HepG2 (cell line): ENCODE data around the gene KAZN.

ENCODE experiments used
- CEBPB ChIP-seq: IDR thresholded peaks from 2 replicates; pipeline ENCODE4 v1.6.1; 2011; ENCODE audit warnings: low read depth, low read length, improper control_type of control experiment, borderline replicate concordance
- CTCF ChIP-seq: sonication (generic); formaldehyde crosslinking; IDR thresholded peaks from 2 replicates; pipeline ENCODE4 v1.5.0; 2020; ENCODE audit warnings: mild to moderate bottlenecking, missing genetic modification reagents, moderate library complexity
- EZH2 ChIP-seq: conservative IDR thresholded peaks from 2 replicates; pipeline ENCODE4 v1.6.1; 2012; ENCODE audit warnings: mild to moderate bottlenecking, low read depth, low read length, moderate library complexity
- FIP1L1 ChIP-seq: fragments of 200-400 bp; formaldehyde crosslinking; IDR thresholded peaks from 2 replicates; pipeline ENCODE4 v1.6.1; 2018; ENCODE audit warnings: low read depth, mild to moderate bottlenecking, low read length, moderate library complexity, borderline replicate concordance; ENCODE audit not compliant: insufficient read depth
- MATR3 ChIP-seq: sonication (generic); formaldehyde crosslinking; IDR thresholded peaks from 2 replicates; pipeline ENCODE4 v1.4.0; 2020; ENCODE audit warnings: missing genetic modification reagents
- MXD3 ChIP-seq: IDR thresholded peaks from 2 replicates; pipeline ENCODE4 v1.6.1; 2016; ENCODE audit warnings: mild to moderate bottlenecking, missing biosample characterization, missing genetic modification reagents
- NCOA5 ChIP-seq: sonication (generic); formaldehyde crosslinking; IDR thresholded peaks from 2 replicates; pipeline ENCODE4 v1.4.0; 2020; ENCODE audit warnings: missing genetic modification reagents
- RBM39 ChIP-seq: fragments of 200-400 bp; formaldehyde crosslinking; IDR thresholded peaks from one replicate; pipeline ENCODE4 v1.6.1; 2018; ENCODE audit warnings: antibody characterized with exemption, mild to moderate bottlenecking, low read depth, low read length; ENCODE audit not compliant: poor library complexity, severe bottlenecking
- RELA ChIP-seq: sonication (generic); formaldehyde crosslinking; IDR thresholded peaks from 2 replicates; pipeline ENCODE4 v1.4.0; 2020; ENCODE audit warnings: missing genetic modification reagents
- USF2 ChIP-seq, 2 experiments: sonication (generic) in 1 of 2; formaldehyde crosslinking in 1 of 2; IDR thresholded peaks; 2 replicates each; pipeline versions ENCODE4 v1.5.1 to v1.6.1; 2011 to 2020; ENCODE audit warnings: borderline replicate concordance in 1 of 2, low read depth in 1 of 2, low read length in 1 of 2, mild to moderate bottlenecking in 1 of 2, missing genetic modification reagents in 1 of 2, moderate library complexity in 1 of 2
- ZBTB39 ChIP-seq: sonication (generic); formaldehyde crosslinking; IDR thresholded peaks from 2 replicates; pipeline ENCODE4 v1.5.0; 2020; ENCODE audit warnings: missing genetic modification reagents
- ZNF350 ChIP-seq: sonication (generic); formaldehyde crosslinking; IDR thresholded peaks from 2 replicates; pipeline ENCODE4 v1.4.0; 2020; ENCODE audit warnings: mild to moderate bottlenecking, low read depth, missing genetic modification reagents, borderline replicate concordance
- ZNF512 ChIP-seq: sonication (generic); formaldehyde crosslinking; IDR thresholded peaks from 2 replicates; pipeline ENCODE4 v1.4.0; 2020; ENCODE audit warnings: mild to moderate bottlenecking, missing genetic modification reagents
- ZNF543 ChIP-seq: sonication (generic); formaldehyde crosslinking; IDR thresholded peaks from 2 replicates; pipeline ENCODE4 v1.4.0; 2020; ENCODE audit warnings: mild to moderate bottlenecking, missing genetic modification reagents

GRCh38 chr1:14716474-14716873, 118.0 kb downstream of the KAZN start:
- TF ChIP-seq CTCF (CRISPR knock-in tag) (no peak), EZH2 (no peak), ZNF512 (CRISPR knock-in tag) (no peak), ZNF543 (CRISPR knock-in tag) (no peak), USF2 (IDR thresholded peaks at IDR 0.05; ENCODE audit: low read depth, low read length) (no peak), USF2 (CRISPR knock-in tag; IDR thresholded peaks at IDR 0.05; ENCODE audit: borderline replicate concordance) (no peak), CEBPB (no peak), ZBTB39 (no peak), RBM39 (no peak), FIP1L1 (no peak), RELA (CRISPR knock-in tag) (no peak), NCOA5 (CRISPR knock-in tag) (no peak), ZNF350 (CRISPR knock-in tag) (no peak), MATR3 (no peak), MXD3 (CRISPR knock-in tag) (no peak)
